ENCODE measurements around the gene DOCK9. TPM values are rescaled to one million over a fixed set of nuclear protein-coding genes. Genes with fewer than 3 reads are reported as not detected.

Gene DOCK9
- total and polyA plus RNA-seq, 2 donors (not counting 1 experiment from before 2014, with no cell fraction given), result 18.5 to 28.0 TPM

DNA sequence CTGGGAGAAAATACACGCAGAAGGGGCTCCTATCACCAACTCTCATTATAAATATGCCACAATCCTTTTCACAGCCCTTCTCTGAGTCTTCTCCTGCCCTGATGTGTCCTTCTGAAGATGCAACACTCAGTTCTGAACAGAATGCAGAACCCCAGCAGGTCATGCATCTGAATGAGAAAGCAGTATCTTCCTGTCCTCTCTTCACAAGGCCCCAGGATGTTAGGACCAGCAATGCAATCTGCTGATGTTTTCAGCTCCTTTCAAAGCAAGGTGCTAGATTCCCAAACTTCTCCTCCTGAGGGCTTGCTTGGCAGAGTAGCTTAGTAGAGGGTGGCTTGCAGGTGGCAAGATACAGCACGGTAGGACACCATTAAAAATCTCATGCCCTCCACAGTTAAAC lies 22.3 kb upstream of the DOCK9 start:
- Mint-ChIP-seq H3K9me3 (ENCODE audit: insufficient read depth) (no peaks in the 10 kb centered on the region), H3K27ac (no peak overlapping the region), H3K4me1 (peaks cover 12% of the 10 kb centered on the region), H3K27me3 (no peaks in the 10 kb centered on the region), H3K4me3 (no peak overlapping the region)
- Histone ChIP-seq H3K27ac (ENCODE audit: low read length in 2 of 2) (no peak overlapping the region), H3K9me3 (ENCODE audit: control extremely low read depth in 1 of 3, control insufficient read depth in 2 of 3, insufficient read depth in 1 of 3, low read length in 2 of 3) (no peaks in the 10 kb centered on the region), H3K27me3 (replicated peaks in 1 of 4; ENCODE audit: control extremely low read depth in 1 of 4, control insufficient read depth in 3 of 4, insufficient read depth in 4 of 4, low read length in 3 of 4) (no peaks in the 10 kb centered on the region), H3K36me3 (replicated peaks in 1 of 2; ENCODE audit: control extremely low read depth in 1 of 2, control insufficient read depth in 1 of 2, extremely low read depth in 1 of 2, insufficient read depth in 2 of 2, low read length in 1 of 2) (no peaks in the 10 kb centered on the region), H3K4me2 (replicated peaks; ENCODE audit: low read depth, low read length, poor library complexity, severe bottlenecking) (no peak overlapping the region), H4K20me1 (ENCODE audit: control insufficient read depth, insufficient read depth, low read length, poor library complexity, severe bottlenecking) (no peaks in the 10 kb centered on the region), H3K79me2 (ENCODE audit: control insufficient read depth, insufficient read depth, low read length) (no peaks in the 10 kb centered on the region), H3K4me3 (ENCODE audit: control extremely low read depth in 1 of 5, extremely low read depth in 1 of 5, insufficient read depth in 1 of 5, low read depth in 2 of 5, low read length in 4 of 5) (no peak overlapping the region), H2AFZ (ENCODE audit: insufficient read depth, low read depth, low read length, poor library complexity, severe bottlenecking) (no peak overlapping the region), H3K9ac (ENCODE audit: low read length) (no peak overlapping the region), H3K4me1 (ENCODE audit: control insufficient read depth in 2 of 2, insufficient read depth in 2 of 2, low read length in 2 of 2) (peaks cover 4 to 8% of the 10 kb centered on the region in 2 donors)
- ChIA-PET CTCF (no interaction called here), POLR2A (interaction anchor here (0.6 kb wide), 1 partner anchor 1028 kb away, joined by 7 read pairs; no protein-coding TSS in a partner anchor)
- ATAC-seq (ENCODE audit: low read depth), result no peak
- TF ChIP-seq EZH2 (IDR thresholded peaks at IDR 0.05; ENCODE audit: borderline replicate concordance, insufficient read depth, low read depth, low read length, poor library complexity, severe bottlenecking), result no peak
- TF ChIP-seq, protein P1, sequence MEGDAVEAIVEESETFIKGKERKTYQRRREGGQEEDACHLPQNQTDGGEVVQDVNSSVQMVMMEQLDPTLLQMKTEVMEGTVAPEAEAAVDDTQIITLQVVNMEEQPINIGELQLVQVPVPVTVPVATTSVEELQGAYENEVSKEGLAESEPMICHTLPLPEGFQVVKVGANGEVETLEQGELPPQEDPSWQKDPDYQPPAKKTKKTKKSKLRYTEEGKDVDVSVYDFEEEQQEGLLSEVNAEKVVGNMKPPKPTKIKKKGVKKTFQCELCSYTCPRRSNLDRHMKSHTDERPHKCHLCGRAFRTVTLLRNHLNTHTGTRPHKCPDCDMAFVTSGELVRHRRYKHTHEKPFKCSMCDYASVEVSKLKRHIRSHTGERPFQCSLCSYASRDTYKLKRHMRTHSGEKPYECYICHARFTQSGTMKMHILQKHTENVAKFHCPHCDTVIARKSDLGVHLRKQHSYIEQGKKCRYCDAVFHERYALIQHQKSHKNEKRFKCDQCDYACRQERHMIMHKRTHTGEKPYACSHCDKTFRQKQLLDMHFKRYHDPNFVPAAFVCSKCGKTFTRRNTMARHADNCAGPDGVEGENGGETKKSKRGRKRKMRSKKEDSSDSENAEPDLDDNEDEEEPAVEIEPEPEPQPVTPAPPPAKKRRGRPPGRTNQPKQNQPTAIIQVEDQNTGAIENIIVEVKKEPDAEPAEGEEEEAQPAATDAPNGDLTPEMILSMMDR (IDR thresholded peaks at IDR 0.05), result no peak
- WGBS (ENCODE audit: insufficient coverage), result 80% methylated on average over 1 of the region's 2 CpGs
- no peak for DNase-seq
- intact Hi-C loops (cut with micrococcal nuclease), result no loop called here

- intact Hi-C loops (cut with micrococcal nuclease), result no loop called here
- no peaks in the 10 kb centered on the region for H3K9me3 ChIP-seq (ENCODE audit: control extremely low read depth in 1 of 3, control insufficient read depth in 2 of 3, insufficient read depth in 1 of 3, low read length in 2 of 3)
- ChIA-PET POLR2A (interaction anchor here (0.6 kb wide), 1 partner anchor 1027 kb away, joined by 7 read pairs; no protein-coding TSS in a partner anchor), CTCF (no interaction called here)
- DNase-seq (no peak), ATAC-seq (ENCODE audit: low read depth) (no peak)
- Mint-ChIP-seq H3K4me3 (no peak overlapping the region), H3K9me3 (ENCODE audit: insufficient read depth) (no peaks in the 10 kb centered on the region), H3K27ac (no peak overlapping the region), H3K27me3 (no peaks in the 10 kb centered on the region), H3K4me1 (peaks cover 12% of the 10 kb centered on the region)
- no peak overlapping the region for H3K27ac ChIP-seq (ENCODE audit: low read length in 2 of 2)
- no peak overlapping the region for H2AFZ ChIP-seq (ENCODE audit: insufficient read depth, low read depth, low read length, poor library complexity, severe bottlenecking)
- H3K4me1 ChIP-seq (ENCODE audit: control insufficient read depth in 2 of 2, insufficient read depth in 2 of 2, low read length in 2 of 2), result peaks cover 4 to 8% of the 10 kb centered on the region in 2 donors
- no peaks in the 10 kb centered on the region for H4K20me1 ChIP-seq (ENCODE audit: control insufficient read depth, insufficient read depth, low read length, poor library complexity, severe bottlenecking)
- 100% methylated on average over 1 of the region's 2 CpGs for whole genome bisulfite sequencing (ENCODE audit: insufficient coverage)
- H3K27me3 ChIP-seq (replicated peaks in 1 of 4; ENCODE audit: control extremely low read depth in 1 of 4, control insufficient read depth in 3 of 4, insufficient read depth in 4 of 4, low read length in 3 of 4), result no peaks in the 10 kb centered on the region
- no peaks in the 10 kb centered on the region for H3K79me2 ChIP-seq (ENCODE audit: control insufficient read depth, insufficient read depth, low read length)
- H3K4me2 ChIP-seq (replicated peaks; ENCODE audit: low read depth, low read length, poor library complexity, severe bottlenecking), result no peak overlapping the region
- no peak overlapping the region for H3K9ac ChIP-seq (ENCODE audit: low read length)
- no peak for TF ChIP-seq EZH2 (IDR thresholded peaks at IDR 0.05; ENCODE audit: borderline replicate concordance, insufficient read depth, low read depth, low read length, poor library complexity, severe bottlenecking)
- TF ChIP-seq, protein P1 (IDR thresholded peaks at IDR 0.05), result no peak
- H3K4me3 ChIP-seq (ENCODE audit: control extremely low read depth in 1 of 5, extremely low read depth in 1 of 5, insufficient read depth in 1 of 5, low read depth in 2 of 5, low read length in 4 of 5), result no peak overlapping the region
- H3K36me3 ChIP-seq (replicated peaks in 1 of 2; ENCODE audit: control extremely low read depth in 1 of 2, control insufficient read depth in 1 of 2, extremely low read depth in 1 of 2, insufficient read depth in 2 of 2, low read length in 1 of 2), result no peaks in the 10 kb centered on the region
Measured at GRCh38 chr13:98999639-98999952, 21.7 kb upstream of the DOCK9 start.
